GM23248 (cell line): ENCODE measurements around the gene PRG2. TPM values are rescaled to one million over a fixed set of nuclear protein-coding genes. Genes with fewer than 3 reads are reported as not detected.

ENCODE experiments used
- DNase-seq: peaks from one replicate; pipeline ENCODE4 v3.0.0-alpha.2; 2015
- H2AFZ ChIP-seq: fragments of 200-600 bp; sonication (generic); 2 replicates; pipeline ENCODE4 v1.6.1; 2016; ENCODE audit warnings: antibody characterized with exemption
- H3F3A ChIP-seq: fragments of 200-600 bp; sonication (generic); 2 replicates; pipeline ENCODE4 v1.6.1; 2016; ENCODE audit warnings: mild to moderate bottlenecking, antibody characterized with exemption, mixed run types; ENCODE audit not compliant: insufficient read depth
- H3K27ac ChIP-seq: fragments of 200-600 bp; sonication (generic); 2 replicates; pipeline ENCODE4 v1.5.1; 2016; ENCODE audit warnings: mild to moderate bottlenecking
- H3K27me3 ChIP-seq: fragments of 200-600 bp; sonication (generic); replicated peaks from 2 replicates; pipeline ENCODE4 v1.6.1; 2016; ENCODE audit warnings: mild to moderate bottlenecking; ENCODE audit not compliant: insufficient read depth
- H3K36me3 ChIP-seq: fragments of 200-600 bp; sonication (generic); 2 replicates; pipeline ENCODE4 v1.6.1; 2016; ENCODE audit warnings: low read depth, mild to moderate bottlenecking
- H3K4me1 ChIP-seq: fragments of 200-600 bp; sonication (generic); 2 replicates; pipeline ENCODE4 v1.6.1; 2016; ENCODE audit warnings: mild to moderate bottlenecking; ENCODE audit not compliant: insufficient read depth
- H3K4me2 ChIP-seq: fragments of 200-600 bp; sonication (generic); one replicate; pipeline ENCODE4 v1.6.1; 2016; ENCODE audit warnings: mild to moderate bottlenecking; ENCODE audit not compliant: unreplicated experiment
- H3K4me3 ChIP-seq: fragments of 200-600 bp; sonication (generic); 2 replicates; pipeline ENCODE4 v1.5.1; 2016; ENCODE audit warnings: mild to moderate bottlenecking
- H3K79me2 ChIP-seq: fragments of 200-600 bp; sonication (generic); 2 replicates; pipeline ENCODE4 v1.6.1; 2016; ENCODE audit warnings: mild to moderate bottlenecking; ENCODE audit not compliant: insufficient read depth
- H3K9ac ChIP-seq: fragments of 200-600 bp; sonication (generic); 2 replicates; pipeline ENCODE4 v1.6.1; 2016; ENCODE audit warnings: mild to moderate bottlenecking
- H3K9me2 ChIP-seq: fragments of 200-600 bp; sonication (generic); 2 replicates; pipeline ENCODE4 v1.6.1; 2016; ENCODE audit warnings: mixed run types, mild to moderate bottlenecking, moderate library complexity; ENCODE audit not compliant: insufficient read depth
- H3K9me3 ChIP-seq: fragments of 200-600 bp; sonication (generic); one replicate; pipeline ENCODE4 v1.6.1; 2017; ENCODE audit warnings: low read depth
- H4K20me1 ChIP-seq: fragments of 200-600 bp; sonication (generic); 2 replicates; pipeline ENCODE4 v1.6.0; 2016; ENCODE audit not compliant: insufficient read depth
- EZH2 ChIP-seq: fragments of 200-600 bp; sonication (generic); IDR thresholded peaks from 2 replicates; pipeline ENCODE4 v1.6.1; 2018; ENCODE audit warnings: antibody characterized with exemption, mild to moderate bottlenecking; ENCODE audit not compliant: insufficient read depth, poor library complexity, severe bottlenecking
- EZH2phosphoT487 ChIP-seq: fragments of 200-600 bp; sonication (generic); IDR thresholded peaks from 2 replicates; pipeline ENCODE4 v1.6.1; 2018; ENCODE audit warnings: antibody characterized with exemption, moderate library complexity, mild to moderate bottlenecking, low read depth; ENCODE audit not compliant: insufficient read depth
- WGBS, 2 experiments: methylation state at CpG; one replicate each; pipeline ENCODE4 v1.1.6; 2015 to 2017; ENCODE audit warnings: low lambda C conversion rate in 2 of 2, low coverage in 1 of 2; ENCODE audit errors: missing lambda C conversion rate in 2 of 2; 5-methylcytosine and 5-hydroxymethylcytosine counted together
- in situ Hi-C: fragments of 300-500 bp; cut with MboI; formaldehyde crosslinking; loops from 2 replicates; pipeline ENCODE4 v1.15.0; 2020
- polyA plus RNA-seq: library from polyadenylated mRNA; unstranded; fragments of >200 nt; fragmentation: Nextera tagmentation; extraction: Ambion mirVana; gene quantifications from 2 replicates; pipeline ENCODE4 v1.2.1, GENCODE V29; 2016
- total RNA-seq: library from RNA; depleted of rRNA; stranded (reverse); fragments of >200 nt; shearing (Covaris generic); gene quantifications from 2 replicates; pipeline ENCODE4 v1.2.3, GENCODE V29; 2014

Gene PRG2
- total and polyA plus RNA-seq, 2 experiments from 2014 or later = 2.2 to 2.8 TPM

DNA sequence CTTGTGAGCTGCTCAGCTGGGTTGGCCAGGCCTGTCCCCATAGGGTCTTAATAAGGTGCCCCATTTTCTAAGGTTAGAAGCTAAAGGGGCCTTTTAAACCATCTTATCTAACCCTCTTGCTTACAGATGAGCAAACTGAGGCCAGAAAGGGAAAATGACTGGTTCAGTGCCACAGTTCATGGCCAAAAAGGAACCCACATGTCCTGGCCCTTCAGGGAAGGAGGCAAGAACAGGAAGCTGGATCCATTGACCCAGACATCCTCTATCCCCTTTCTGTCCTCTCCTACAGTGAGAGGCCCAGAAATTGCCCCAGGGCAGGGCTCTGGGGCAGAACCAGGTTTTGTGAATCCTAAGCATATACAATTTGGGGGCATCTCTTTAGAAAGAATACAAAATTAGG lies 19.5 kb downstream of the PRG2 start:
- Histone ChIP-seq H3K9me2 (no peaks in the 10 kb centered on the region), H3K27ac (no peak overlapping the region), H3K9me3 (no peaks in the 10 kb centered on the region), H3K4me2 (no peak overlapping the region), H3F3A (no peaks in the 10 kb centered on the region), H3K79me2 (no peaks in the 10 kb centered on the region), H3K4me1 (peaks cover 7% of the 10 kb centered on the region; the same call in 1 of the 2 replicates), H3K36me3 (no peaks in the 10 kb centered on the region), H3K4me3 (no peak overlapping the region), H3K27me3 (no peaks in the 10 kb centered on the region), H2AFZ (peak overlapping the region; percentile 25; the same call in 1 of the 2 replicates), H3K9ac (no peak overlapping the region), H4K20me1 (no peaks in the 10 kb centered on the region)
- no peak for TF ChIP-seq EZH2
- no peak for TF ChIP-seq EZH2phosphoT487
- in situ Hi-C loops = no loop called here
- no peak for DNase-seq

GRCh38 chr11:57370251-57370650 lies 20.2 kb downstream of the PRG2 start:
- Histone ChIP-seq H2AFZ (peak overlapping the region; percentile 25), H3K4me3 (no peak overlapping the region), H3K27ac (peak overlapping the region; percentile 58), H3K36me3 (no peaks in the 10 kb centered on the region), H3F3A (no peaks in the 10 kb centered on the region), H3K79me2 (no peaks in the 10 kb centered on the region), H3K4me1 (peaks cover 7% of the 10 kb centered on the region; the same call in 1 of the 2 replicates), H3K27me3 (no peaks in the 10 kb centered on the region), H3K9ac (0 out of 2 replicates have a peak overlapping the region, but pooled peaks have one; percentile 19), H4K20me1 (no peaks in the 10 kb centered on the region), H3K4me2 (no peak overlapping the region), H3K9me2 (no peaks in the 10 kb centered on the region), H3K9me3 (no peaks in the 10 kb centered on the region)
- in situ Hi-C loops = no loop called here
- TF ChIP-seq EZH2 (no peak), EZH2phosphoT487 (no peak)
- DNase-seq = peak; percentile 91
- WGBS, 2 experiments = 15 to 19% methylated on average over 7 of the region's 7 CpGs

DNA sequence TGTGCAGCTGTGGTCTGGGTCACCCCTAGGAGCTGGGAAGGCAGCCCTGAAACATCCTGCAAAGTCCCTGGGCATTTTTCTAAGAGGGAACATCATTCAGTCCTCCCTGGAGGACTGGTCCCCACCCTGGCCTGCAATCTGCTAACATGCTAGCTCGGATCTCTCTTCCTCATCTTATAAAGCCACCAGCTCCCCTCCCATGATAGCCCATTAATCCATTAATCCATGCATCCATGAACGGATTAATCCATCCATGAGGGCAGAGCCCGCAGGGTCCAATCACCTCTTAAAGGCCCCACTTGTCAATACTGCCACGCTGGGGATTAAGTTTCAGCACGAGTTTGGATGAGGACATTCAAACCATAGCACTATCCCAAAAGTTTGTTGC lies 21.6 kb downstream of the PRG2 start:
- no peak overlapping the region for H3K27ac ChIP-seq
- no peak overlapping the region for H2AFZ ChIP-seq
- H3K36me3 ChIP-seq = no peaks in the 10 kb centered on the region
- H3K4me2 ChIP-seq = no peak overlapping the region
- H3F3A ChIP-seq = no peaks in the 10 kb centered on the region
- H3K4me3 ChIP-seq = no peak overlapping the region
- no peak for DNase-seq
- TF ChIP-seq EZH2phosphoT487 (no peak), EZH2 (no peak)
- H3K27me3 ChIP-seq = no peaks in the 10 kb centered on the region
- in situ Hi-C loops = no loop called here
- peaks cover 7% of the 10 kb centered on the region; the same call in 1 of the 2 replicates for H3K4me1 ChIP-seq
- no peaks in the 10 kb centered on the region for H3K79me2 ChIP-seq
- H4K20me1 ChIP-seq = no peaks in the 10 kb centered on the region
- no peaks in the 10 kb centered on the region for H3K9me3 ChIP-seq
- no peak overlapping the region for H3K9ac ChIP-seq
- no peaks in the 10 kb centered on the region for H3K9me2 ChIP-seq
- 59 to 60% methylated on average over 5 of the region's 5 CpGs for WGBS, 2 experiments

- Histone ChIP-seq H3K9me3 (no peaks in the 10 kb centered on the region), H3K4me1 (peaks cover 7% of the 10 kb centered on the region; the same call in 1 of the 2 replicates), H3K9ac (no peak overlapping the region), H3K79me2 (no peaks in the 10 kb centered on the region), H3K36me3 (no peaks in the 10 kb centered on the region), H3F3A (no peaks in the 10 kb centered on the region), H3K4me2 (no peak overlapping the region), H3K27me3 (no peaks in the 10 kb centered on the region), H4K20me1 (no peaks in the 10 kb centered on the region), H3K9me2 (no peaks in the 10 kb centered on the region), H3K27ac (no peak overlapping the region), H3K4me3 (no peak overlapping the region), H2AFZ (no peak overlapping the region)
- in situ Hi-C loops = no loop called here
- DNase-seq = no peak
- no peak for TF ChIP-seq EZH2phosphoT487
- TF ChIP-seq EZH2 = no peak
- 64 to 70% methylated on average over 19 of the region's 19 CpGs for WGBS, 2 experiments
Observed at GRCh38 chr11:57368106-57368844, 22.2 kb downstream of the PRG2 start.
